Uterus (tissue), 2 donors: ENCODE measurements around the gene PDZK1IP1.
"Not testable (repeated sequence)": the region's sequence is repeated elsewhere in the genome, so short reads cannot be mapped to it uniquely, and the experiment has no call there.

Experiments
- POLR2A ChIP-seq, 2 donors: fragments of 450-650 bp; IDR thresholded peaks; one replicate each; pipeline ENCODE4 v1.6.1; 2016; ENCODE audit warnings: antibody characterized with exemption in 2 of 2, mild to moderate bottlenecking in 1 of 2, moderate library complexity in 1 of 2
- TF ChIP-seq, protein P1 (sequence below), 4 experiments: fragments of 200-600 bp in 2 of 4; fragments of 450-650 bp in 2 of 4; sonication (generic) in 2 of 4; IDR thresholded peaks; one replicate each; pipeline ENCODE4 v1.5.1; 2016 to 2019; ENCODE audit warnings: antibody characterized with exemption in 4 of 4, mild to moderate bottlenecking in 2 of 4, moderate library complexity in 1 of 4

GRCh38 chr1:47143654-47144053, 46.2 kb downstream of the PDZK1IP1 start:
- TF ChIP-seq, protein P1, sequence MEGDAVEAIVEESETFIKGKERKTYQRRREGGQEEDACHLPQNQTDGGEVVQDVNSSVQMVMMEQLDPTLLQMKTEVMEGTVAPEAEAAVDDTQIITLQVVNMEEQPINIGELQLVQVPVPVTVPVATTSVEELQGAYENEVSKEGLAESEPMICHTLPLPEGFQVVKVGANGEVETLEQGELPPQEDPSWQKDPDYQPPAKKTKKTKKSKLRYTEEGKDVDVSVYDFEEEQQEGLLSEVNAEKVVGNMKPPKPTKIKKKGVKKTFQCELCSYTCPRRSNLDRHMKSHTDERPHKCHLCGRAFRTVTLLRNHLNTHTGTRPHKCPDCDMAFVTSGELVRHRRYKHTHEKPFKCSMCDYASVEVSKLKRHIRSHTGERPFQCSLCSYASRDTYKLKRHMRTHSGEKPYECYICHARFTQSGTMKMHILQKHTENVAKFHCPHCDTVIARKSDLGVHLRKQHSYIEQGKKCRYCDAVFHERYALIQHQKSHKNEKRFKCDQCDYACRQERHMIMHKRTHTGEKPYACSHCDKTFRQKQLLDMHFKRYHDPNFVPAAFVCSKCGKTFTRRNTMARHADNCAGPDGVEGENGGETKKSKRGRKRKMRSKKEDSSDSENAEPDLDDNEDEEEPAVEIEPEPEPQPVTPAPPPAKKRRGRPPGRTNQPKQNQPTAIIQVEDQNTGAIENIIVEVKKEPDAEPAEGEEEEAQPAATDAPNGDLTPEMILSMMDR (IDR thresholded peaks at IDR 0.05) = not testable (repeated sequence)
- not testable (repeated sequence) for TF ChIP-seq POLR2A (IDR thresholded peaks at IDR 0.05)
